CD1c-positive myeloid dendritic cell (primary cell): ENCODE measurements around the gene ABHD16B.
"Not testable (repeated sequence)": the region's sequence is repeated elsewhere in the genome, so short reads cannot be mapped to it uniquely, and the experiment has no call there.

ENCODE experiments used
- DNase-seq: peaks from one replicate; pipeline ENCODE4 v3.0.0-alpha.2; 2016; ENCODE audit errors: extremely low spot score

The ABHD16B gene

DNA sequence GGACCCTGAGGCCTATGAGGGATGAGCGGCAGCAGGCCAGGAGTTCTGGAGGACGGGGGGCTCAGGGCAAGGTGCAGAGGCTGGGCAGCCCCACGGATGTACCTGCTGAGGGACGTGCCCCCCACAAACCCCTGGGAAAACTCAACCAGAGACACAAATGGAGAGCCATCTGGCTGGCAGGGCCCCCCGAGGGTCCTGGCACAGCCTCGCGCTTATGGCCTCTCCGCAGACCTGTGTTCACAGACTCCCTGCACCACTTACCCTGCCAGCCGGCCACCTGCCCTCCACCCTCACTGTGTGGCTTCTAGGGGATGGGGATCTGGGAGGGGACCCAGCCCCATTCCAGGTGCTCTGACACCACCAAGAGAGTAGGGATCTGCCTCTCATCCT is 26.8 kb upstream of the ABHD16B start:
- no peak for DNase-seq

- DNase-seq, result peak; percentile 77
These were observed 26.1 kb upstream of the ABHD16B start for GRCh38 chr20:63835021-63835858.

- no peak for DNase-seq
These were observed 24.6 kb upstream of the ABHD16B start for GRCh38 chr20:63836458-63837344.

GRCh38 chr20:63837479-63837878 is 23.8 kb upstream of the ABHD16B start:
- DNase-seq, result peak; percentile 55

- no peak for DNase-seq
These were observed 21.7 kb upstream of the ABHD16B start for GRCh38 chr20:63839620-63840019.

DNA sequence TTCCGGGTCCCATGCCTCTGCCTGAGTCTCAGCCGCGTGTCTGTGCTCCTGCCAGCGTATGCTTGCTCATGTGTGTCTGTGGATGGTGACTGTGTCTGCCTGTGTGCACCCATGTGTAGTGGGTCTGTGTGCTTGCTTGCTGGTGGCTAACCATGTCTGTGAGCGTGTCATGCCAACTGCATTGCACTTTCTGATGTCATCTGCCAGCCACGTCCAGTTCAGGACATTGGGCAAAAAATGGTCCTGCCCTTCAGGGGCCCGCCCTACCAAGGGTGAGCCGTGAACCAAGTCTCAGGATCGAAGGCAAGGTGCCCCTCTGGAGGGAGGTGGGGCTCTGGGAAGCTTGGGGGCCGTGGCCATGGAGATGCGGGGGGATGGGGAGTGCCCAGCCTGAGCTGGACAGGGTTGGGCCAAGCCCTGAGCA is 20.9 kb upstream of the ABHD16B start:
- DNase-seq, result no peak

DNA sequence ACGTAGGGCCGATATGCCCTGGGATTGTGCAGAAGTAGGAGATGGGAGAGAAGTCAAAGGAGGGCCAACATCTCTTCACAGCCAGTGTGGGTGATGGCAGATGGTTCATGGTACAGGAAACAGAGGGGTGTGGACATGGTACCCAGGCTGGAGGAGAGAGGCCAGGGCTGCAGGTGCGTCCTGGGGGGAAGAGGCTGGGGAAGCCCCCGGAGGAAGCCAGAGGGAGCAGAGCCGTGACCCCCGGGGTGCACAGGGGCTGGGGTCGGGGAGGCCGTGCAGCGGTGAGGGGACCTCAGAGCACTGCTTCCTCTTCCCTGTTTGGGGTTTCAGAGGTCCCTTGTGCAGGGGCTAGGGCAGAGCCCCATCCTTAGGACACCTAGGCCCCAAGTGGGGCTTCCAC is 19.0 kb upstream of the ABHD16B start:
- no peak for DNase-seq

DNA sequence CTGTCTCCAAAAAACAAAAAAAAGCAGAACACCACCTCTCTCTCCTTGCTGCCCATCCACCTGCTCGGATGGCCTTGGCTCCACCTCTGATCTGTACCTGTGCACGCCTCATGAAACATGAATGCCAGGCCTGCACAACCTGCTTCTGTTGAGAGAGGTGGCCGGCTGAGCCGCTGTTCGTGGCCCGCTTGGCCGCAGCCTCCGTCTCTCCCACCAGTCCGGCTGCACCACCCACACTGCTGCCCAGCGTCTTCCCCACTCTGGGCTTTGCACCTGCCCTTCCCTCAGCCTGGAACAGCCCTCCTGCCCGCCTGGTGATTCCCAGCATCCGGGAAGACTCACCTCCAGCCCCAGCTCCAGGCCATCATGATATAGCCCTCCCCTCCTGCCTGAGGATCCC is 18.1 kb upstream of the ABHD16B start:
- DNase-seq, result no peak

GRCh38 chr20:63843778-63844177 is 17.5 kb upstream of the ABHD16B start:
- no peak for DNase-seq

- DNase-seq, result no peak
These were observed 16.7 kb upstream of the ABHD16B start for GRCh38 chr20:63844511-63844991.

GRCh38 chr20:63846128-63846771 is 15.0 kb upstream of the ABHD16B start:
- peak; percentile 28 for DNase-seq

DNA sequence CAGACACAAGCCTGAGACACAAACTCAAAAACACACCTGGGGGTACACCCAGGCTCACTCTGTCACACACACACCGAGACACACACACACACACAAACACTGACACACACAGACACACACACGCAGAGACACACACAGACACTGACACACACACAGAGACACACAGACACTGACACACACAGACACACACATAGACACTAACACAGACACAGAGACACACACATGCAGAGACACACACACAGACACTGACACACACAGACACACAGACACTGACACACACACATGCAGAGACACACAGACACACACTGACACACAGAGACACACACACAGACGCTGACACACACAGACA is 14.4 kb upstream of the ABHD16B start:
- DNase-seq, result no peak

DNA sequence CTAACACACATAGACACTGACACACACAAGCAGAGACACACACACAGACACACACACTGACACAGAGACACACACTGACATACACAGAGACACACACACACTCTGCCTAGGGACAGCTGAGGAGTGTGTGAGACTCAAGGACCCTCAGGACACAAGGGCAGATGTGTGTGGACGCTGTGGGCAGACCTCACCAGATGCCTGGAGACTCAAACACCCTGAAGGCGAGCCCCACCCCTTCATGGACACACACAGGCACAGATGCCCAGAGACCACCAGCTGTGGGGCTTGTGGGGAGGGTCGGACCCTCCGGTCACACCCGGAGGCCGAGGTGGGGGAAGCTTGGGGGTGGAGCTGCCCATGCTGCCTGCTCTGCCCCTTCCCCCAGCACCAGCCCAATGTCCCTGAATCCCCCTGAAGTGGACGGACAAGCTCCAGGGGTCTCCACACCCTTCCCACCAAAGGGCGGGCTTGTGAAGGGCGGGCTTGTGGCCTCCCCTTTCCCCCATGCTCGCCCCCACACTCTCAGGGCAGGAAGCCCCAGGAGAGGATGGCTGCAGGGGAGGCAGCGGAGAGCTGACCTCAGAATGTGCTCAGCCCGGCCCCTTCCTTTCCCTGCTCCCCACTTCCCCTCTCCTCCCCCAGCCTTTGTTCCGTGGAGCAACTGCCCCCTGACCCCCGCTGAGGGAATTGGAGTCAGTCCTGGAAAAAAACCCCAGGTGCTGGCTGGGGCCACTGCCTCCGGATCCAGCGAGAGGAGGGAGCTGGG is 13.9 kb upstream of the ABHD16B start:
- peak; percentile 34 for DNase-seq

DNA sequence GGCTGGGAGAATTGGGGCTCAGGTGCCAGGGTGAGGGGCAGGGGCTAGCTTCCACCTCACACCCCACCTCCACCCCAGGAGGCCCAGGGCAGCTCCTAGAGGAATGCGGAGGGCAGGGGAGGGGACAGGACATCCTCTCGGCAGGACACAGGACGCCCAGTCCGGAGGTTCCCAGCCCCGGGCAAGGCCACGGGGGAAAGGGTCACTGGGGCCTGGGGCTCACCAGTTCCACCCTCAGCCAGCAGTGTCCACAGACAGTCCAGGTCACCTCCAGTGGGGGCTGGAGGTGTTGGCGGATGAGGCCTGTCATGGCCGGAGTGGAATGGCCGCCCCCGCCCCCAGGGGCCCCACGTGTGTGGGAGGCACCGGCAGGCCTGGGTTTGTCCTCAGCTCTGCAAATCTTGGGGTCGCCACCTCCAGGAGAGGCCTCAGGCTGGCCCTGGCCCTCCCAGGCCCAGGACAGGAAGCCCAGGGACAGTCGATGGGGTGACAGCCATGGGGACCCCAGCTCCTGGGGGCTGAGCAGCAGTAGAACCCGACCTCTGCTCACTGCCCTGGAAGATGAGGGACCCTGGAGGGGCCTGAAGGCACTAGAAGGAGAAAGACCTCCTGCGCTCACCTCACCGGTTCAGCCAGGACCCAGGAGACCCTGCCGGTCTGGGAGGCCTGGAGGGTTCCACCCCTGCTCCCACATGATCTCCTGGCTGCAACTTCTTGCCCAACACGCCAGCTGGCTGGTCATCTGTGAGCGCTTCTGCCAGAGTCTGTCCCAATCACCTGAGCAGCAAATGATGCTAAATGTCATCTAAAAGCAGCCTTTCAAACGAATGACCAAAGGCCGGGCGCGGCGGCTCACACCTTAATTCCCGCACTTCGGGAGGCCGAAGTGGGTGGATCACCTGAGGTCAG is 13.0 kb upstream of the ABHD16B start:
- DNase-seq, result no peak

GRCh38 chr20:63850689-63851547 is 10.4 kb upstream of the ABHD16B start:
- peak; percentile 89 for DNase-seq

GRCh38 chr20:63851548-63851943 is 9.8 kb upstream of the ABHD16B start:
- DNase-seq, result not testable (repeated sequence)

- DNase-seq, result not testable (repeated sequence)
These were observed 7.6 kb upstream of the ABHD16B start for GRCh38 chr20:63853733-63854068.

- peak; percentile 76 for DNase-seq
These were observed 7.1 kb upstream of the ABHD16B start for GRCh38 chr20:63854069-63854765.
